HG03342 (cell line): ENCODE data around the gene SLC5A4.

Experiments
- ATAC-seq: cut with Tn5 transposase; IDR thresholded peaks from one replicate; pipeline ENCODE4 v1.9.1; 2021; ENCODE audit warnings: mild to moderate bottlenecking, moderate library complexity; ENCODE audit not compliant: unreplicated experiment

The SLC5A4 gene

GRCh38 chr22:32233091-32233490, 22.1 kb downstream of the SLC5A4 start:
- ATAC-seq, result no peak

- no peak for ATAC-seq
Observed at GRCh38 chr22:32232191-32232830, 22.8 kb downstream of the SLC5A4 start.

- ATAC-seq, result no peak
Observed at GRCh38 chr22:32226326-32227104, 28.6 kb downstream of the SLC5A4 start.

- ATAC-seq, result no peak
Observed at GRCh38 chr22:32222991-32223390, 32.2 kb downstream of the SLC5A4 start.

GRCh38 chr22:32219026-32219425, 36.1 kb downstream of the SLC5A4 start:
- ATAC-seq, result no peak

GRCh38 chr22:32218470-32218869, 36.7 kb downstream of the SLC5A4 start:
- ATAC-seq, result no peak

GRCh38 chr22:32217465-32217864, 37.7 kb downstream of the SLC5A4 start:
- ATAC-seq, result no peak

- ATAC-seq, result no peak
Observed at GRCh38 chr22:32216911-32217310, 38.2 kb downstream of the SLC5A4 start.

GRCh38 chr22:32211011-32211410, 44.1 kb downstream of the SLC5A4 start:
- no peak for ATAC-seq

GRCh38 chr22:32208681-32209080, 46.5 kb downstream of the SLC5A4 start:
- no peak for ATAC-seq

- no peak for ATAC-seq
Observed at GRCh38 chr22:32207971-32208480, 47.1 kb downstream of the SLC5A4 start.

- no peak for ATAC-seq
Observed at GRCh38 chr22:32206774-32207758, 48.1 kb downstream of the SLC5A4 start.

- ATAC-seq, result no peak
Observed at GRCh38 chr22:32205974-32206773, 49.0 kb downstream of the SLC5A4 start.

GRCh38 chr22:32204856-32205722, 50.1 kb downstream of the SLC5A4 start, which contains the start of gene RFPL2:
RFPL2 (minus strand) TSS chr22:32205073; CDS start chr22:32202451, 2,622 bp downstream.
- no peak for ATAC-seq

- ATAC-seq, result no peak
Observed at GRCh38 chr22:32204040-32204855, 50.9 kb downstream of the SLC5A4 start.

GRCh38 chr22:32203181-32204039, 51.7 kb downstream of the SLC5A4 start:
- ATAC-seq, result no peak

- ATAC-seq, result no peak
Observed at GRCh38 chr22:32202539-32203180, 52.5 kb downstream of the SLC5A4 start.
